Type B pancreatic cell (in vitro differentiated cells): ENCODE measurements around the gene ALDH1A1. TPM values are rescaled to one million over a fixed set of nuclear protein-coding genes. Genes with fewer than 3 reads are reported as not detected.
A peak's percentile ranks its signal among the peaks of the same experiment; 100 is the strongest.

Experiments used
- DNase-seq: peaks from one replicate; pipeline ENCODE4 v3.0.0; 2021; ENCODE audit warnings: mixed read lengths; ENCODE audit not compliant: unreplicated experiment; ENCODE audit errors: extremely low spot score
- H3K27ac Mint-ChIP-seq: 2 replicates; pipeline ENCODE4 v1.8.0; 2021; ENCODE audit warnings: mild to moderate bottlenecking, mixed read lengths
- H3K27me3 Mint-ChIP-seq: 2 replicates; pipeline ENCODE4 v1.8.0; 2021; ENCODE audit warnings: mixed read lengths
- H3K36me3 Mint-ChIP-seq: 2 replicates; pipeline ENCODE4 v1.8.0; 2021; ENCODE audit warnings: mixed read lengths
- H3K4me1 Mint-ChIP-seq: one replicate; pipeline ENCODE4 v1.8.0; 2021; ENCODE audit warnings: mixed read lengths; ENCODE audit not compliant: unreplicated experiment
- H3K4me3 Mint-ChIP-seq: 2 replicates; pipeline ENCODE4 v1.8.0; 2021; ENCODE audit warnings: mild to moderate bottlenecking, mixed read lengths
- H3K9me3 Mint-ChIP-seq: 2 replicates; pipeline ENCODE4 v1.8.0; 2021; ENCODE audit warnings: mixed read lengths
- total RNA-seq: library from RNA; stranded (reverse); gene quantifications from 2 replicates; pipeline ENCODE4 v1.2.1, GENCODE V29; 2021; ENCODE audit warnings: low replicate concordance
- TF ChIP-seq, protein P1 (sequence below): fragments of 200-600 bp; sonication (generic); conservative IDR thresholded peaks from 2 replicates; pipeline ENCODE4 v1.5.0; 2021; ENCODE audit warnings: antibody characterized with exemption, mild to moderate bottlenecking

ALDH1A1 gene
- total RNA-seq, 1 donor from 2014 or later: 242 TPM

DNA sequence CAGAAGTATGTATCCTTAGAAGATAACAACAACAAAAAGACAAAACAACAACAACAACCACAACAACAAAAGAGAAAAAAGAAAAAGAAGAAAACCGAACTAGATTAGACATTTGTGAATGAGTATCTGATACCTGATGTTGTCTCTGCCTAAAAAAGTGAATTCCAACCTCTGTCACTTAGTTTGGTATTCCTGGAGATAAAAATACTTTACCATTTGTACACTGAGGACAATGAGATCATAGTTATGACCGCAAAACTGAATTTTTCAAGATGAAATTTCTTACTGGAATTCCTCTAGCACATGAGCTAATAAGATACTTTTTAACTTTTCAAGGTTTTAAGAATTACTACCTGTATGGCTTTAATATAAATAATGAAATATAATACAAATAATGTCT lies 54.5 kb downstream of the ALDH1A1 start:
- H3K27ac Mint-ChIP-seq: no peak overlapping the region
- no peaks in the 10 kb centered on the region for H3K27me3 Mint-ChIP-seq

DNA sequence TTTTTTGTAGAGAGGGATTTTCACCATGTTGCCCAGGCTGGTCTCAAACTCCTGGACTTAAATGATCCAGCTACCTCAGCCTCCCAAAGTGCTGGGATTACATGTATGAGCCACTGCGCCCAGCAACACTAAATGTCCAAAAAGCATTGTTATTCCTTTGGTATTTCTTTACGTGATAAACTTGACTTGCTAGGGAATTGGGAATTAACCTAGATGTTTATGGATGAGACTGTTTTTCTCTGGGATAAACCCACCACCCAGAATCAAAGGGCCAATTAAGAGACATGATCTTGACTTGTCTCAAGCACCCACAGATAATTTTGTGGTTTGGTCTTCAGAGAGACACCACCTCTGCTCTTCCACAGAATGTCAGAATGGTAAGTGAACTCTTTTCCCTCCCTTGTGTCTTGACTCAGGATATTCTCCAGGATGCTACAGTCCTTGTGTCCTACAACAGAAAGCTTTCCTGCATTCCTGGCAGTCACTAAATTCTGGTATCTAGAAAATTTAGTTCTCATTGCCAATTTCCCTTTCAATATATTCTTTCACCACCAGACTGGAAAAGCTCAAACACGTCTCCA lies 55.7 kb downstream of the ALDH1A1 start:
- TF ChIP-seq, protein P1, sequence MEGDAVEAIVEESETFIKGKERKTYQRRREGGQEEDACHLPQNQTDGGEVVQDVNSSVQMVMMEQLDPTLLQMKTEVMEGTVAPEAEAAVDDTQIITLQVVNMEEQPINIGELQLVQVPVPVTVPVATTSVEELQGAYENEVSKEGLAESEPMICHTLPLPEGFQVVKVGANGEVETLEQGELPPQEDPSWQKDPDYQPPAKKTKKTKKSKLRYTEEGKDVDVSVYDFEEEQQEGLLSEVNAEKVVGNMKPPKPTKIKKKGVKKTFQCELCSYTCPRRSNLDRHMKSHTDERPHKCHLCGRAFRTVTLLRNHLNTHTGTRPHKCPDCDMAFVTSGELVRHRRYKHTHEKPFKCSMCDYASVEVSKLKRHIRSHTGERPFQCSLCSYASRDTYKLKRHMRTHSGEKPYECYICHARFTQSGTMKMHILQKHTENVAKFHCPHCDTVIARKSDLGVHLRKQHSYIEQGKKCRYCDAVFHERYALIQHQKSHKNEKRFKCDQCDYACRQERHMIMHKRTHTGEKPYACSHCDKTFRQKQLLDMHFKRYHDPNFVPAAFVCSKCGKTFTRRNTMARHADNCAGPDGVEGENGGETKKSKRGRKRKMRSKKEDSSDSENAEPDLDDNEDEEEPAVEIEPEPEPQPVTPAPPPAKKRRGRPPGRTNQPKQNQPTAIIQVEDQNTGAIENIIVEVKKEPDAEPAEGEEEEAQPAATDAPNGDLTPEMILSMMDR: no peak
- H3K36me3 Mint-ChIP-seq: no peaks in the 10 kb centered on the region
- H3K27ac Mint-ChIP-seq: no peak overlapping the region
- H3K27me3 Mint-ChIP-seq: no peaks in the 10 kb centered on the region
- H3K4me1 Mint-ChIP-seq: no peaks in the 10 kb centered on the region
- no peak overlapping the region for H3K4me3 Mint-ChIP-seq
- DNase-seq: no peak
- H3K9me3 Mint-ChIP-seq: no peaks in the 10 kb centered on the region

More for the DNA sequence above, 54.5 kb downstream of the ALDH1A1 start:
- TF ChIP-seq, protein P1: no peak
- no peak overlapping the region for H3K4me3 Mint-ChIP-seq
- no peaks in the 10 kb centered on the region for H3K36me3 Mint-ChIP-seq
- no peaks in the 10 kb centered on the region for H3K9me3 Mint-ChIP-seq
- H3K4me1 Mint-ChIP-seq: no peaks in the 10 kb centered on the region
- no peak for DNase-seq

DNA sequence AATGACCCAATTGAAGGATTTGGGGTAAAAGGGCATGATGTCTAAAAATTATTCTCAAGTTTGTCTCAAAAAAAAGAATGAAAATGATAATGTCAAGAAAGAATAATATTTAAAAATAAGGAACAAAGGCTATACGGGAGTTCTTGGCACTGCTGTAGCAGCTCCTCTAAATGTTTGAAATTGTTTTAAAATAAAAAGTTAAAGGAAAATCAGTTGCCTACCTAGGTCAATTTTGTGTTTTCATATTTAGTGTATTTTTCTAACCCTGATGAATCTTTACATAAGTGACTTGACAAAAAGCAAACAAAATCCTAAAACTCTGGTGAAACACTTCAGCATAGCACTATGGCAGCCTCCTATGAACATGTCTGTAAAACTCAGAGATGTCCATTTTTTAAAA lies 56.4 kb downstream of the ALDH1A1 start:
- no peaks in the 10 kb centered on the region for H3K36me3 Mint-ChIP-seq
- DNase-seq: no peak
- no peak overlapping the region for H3K4me3 Mint-ChIP-seq
- no peaks in the 10 kb centered on the region for H3K4me1 Mint-ChIP-seq
- no peaks in the 10 kb centered on the region for H3K9me3 Mint-ChIP-seq
- no peak overlapping the region for H3K27ac Mint-ChIP-seq
- TF ChIP-seq, protein P1: no peak
- H3K27me3 Mint-ChIP-seq: no peaks in the 10 kb centered on the region

DNA sequence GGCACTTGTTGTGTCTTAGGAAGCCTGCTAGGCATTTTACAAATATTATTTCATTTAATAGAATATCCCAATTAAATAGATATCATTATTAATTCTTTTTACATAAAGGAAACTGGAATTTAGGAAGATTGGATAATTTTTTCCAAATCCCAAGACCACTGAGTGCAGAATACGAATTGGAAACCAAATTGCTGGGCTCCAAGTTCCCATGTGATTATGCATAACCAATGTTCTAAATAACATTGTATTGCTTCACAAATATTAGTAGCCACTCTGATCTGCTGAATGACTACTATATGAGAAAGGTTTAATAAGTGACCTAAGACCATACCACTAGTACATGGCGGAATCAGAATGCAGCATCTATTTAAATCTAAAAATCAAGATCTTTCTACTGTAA lies 57.7 kb downstream of the ALDH1A1 start:
- Mint-ChIP-seq H3K27me3 (no peaks in the 10 kb centered on the region), H3K9me3 (no peaks in the 10 kb centered on the region), H3K27ac (no peak overlapping the region), H3K36me3 (no peaks in the 10 kb centered on the region), H3K4me1 (no peaks in the 10 kb centered on the region), H3K4me3 (no peak overlapping the region)
- TF ChIP-seq, protein P1: no peak
- no peak for DNase-seq

DNA sequence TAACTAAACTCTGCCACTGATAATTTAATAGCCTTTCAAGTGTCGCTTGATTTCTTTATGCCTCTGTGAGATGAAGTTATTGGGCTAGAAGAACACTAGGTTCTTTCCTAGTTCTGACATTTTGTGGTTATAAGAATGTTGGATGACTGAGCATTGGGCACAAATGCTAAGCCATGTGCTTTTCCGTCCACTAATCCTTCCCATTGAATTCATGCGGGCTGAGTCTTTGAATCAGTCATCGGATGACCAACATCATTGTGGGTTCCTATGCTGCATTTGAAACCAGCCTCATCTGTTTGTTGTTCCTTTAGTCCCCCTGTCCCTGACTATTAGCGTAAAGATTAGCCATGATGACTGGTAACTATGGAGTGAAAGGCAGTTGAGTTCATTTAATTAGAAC lies 58.5 kb downstream of the ALDH1A1 start:
- Mint-ChIP-seq H3K4me1 (no peaks in the 10 kb centered on the region), H3K27ac (no peak overlapping the region), H3K4me3 (no peak overlapping the region), H3K27me3 (no peaks in the 10 kb centered on the region), H3K9me3 (no peaks in the 10 kb centered on the region), H3K36me3 (no peaks in the 10 kb centered on the region)
- TF ChIP-seq, protein P1: no peak
- no peak for DNase-seq

DNA sequence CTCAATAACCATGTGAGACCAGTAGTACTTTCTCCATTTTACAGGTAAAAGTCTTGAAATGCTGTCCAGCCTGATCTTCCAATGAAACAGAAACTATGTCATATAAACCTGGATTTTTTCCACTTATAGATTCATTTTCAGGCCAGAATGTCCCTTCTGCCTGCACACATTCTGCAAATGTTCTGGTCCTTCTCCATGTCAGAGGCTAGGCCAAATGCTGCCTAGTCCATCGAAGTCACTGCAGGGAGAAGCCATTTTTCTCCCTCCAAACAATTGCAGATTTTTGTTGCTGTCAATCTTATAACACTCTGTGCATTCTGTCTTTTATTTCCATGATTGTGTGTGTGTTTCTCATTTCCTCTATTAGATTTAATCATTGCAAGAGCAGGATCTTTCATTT lies 59.4 kb downstream of the ALDH1A1 start:
- H3K27me3 Mint-ChIP-seq: no peaks in the 10 kb centered on the region
- H3K27ac Mint-ChIP-seq: peak overlapping the region; percentile 12
- H3K36me3 Mint-ChIP-seq: no peaks in the 10 kb centered on the region
- H3K4me1 Mint-ChIP-seq: no peaks in the 10 kb centered on the region
- H3K9me3 Mint-ChIP-seq: no peaks in the 10 kb centered on the region
- TF ChIP-seq, protein P1: no peak
- no peak for DNase-seq
- no peak overlapping the region for H3K4me3 Mint-ChIP-seq
